Stomach smooth muscle (tissue), 2 donors: ENCODE measurements around the gene SND1.

Source experiments
- H3K27ac ChIP-seq: one replicate; pipeline ENCODE4 v1.7.0; 2013; ENCODE audit warnings: mild to moderate bottlenecking, low read length, inconsistent platforms
- H3K27me3 ChIP-seq, 2 donors: one replicate each; pipeline ENCODE4 v1.7.0; 2013; ENCODE audit warnings: low read length in 2 of 2; ENCODE audit not compliant: insufficient read depth in 2 of 2, control insufficient read depth in 1 of 2
- H3K36me3 ChIP-seq, 2 donors: one replicate each; pipeline ENCODE4 v1.7.0; 2013; ENCODE audit warnings: low read length in 2 of 2; ENCODE audit not compliant: control insufficient read depth in 2 of 2, insufficient read depth in 2 of 2
- H3K4me1 ChIP-seq: one replicate; pipeline ENCODE4 v1.7.0; 2013; ENCODE audit warnings: low read length; ENCODE audit not compliant: control insufficient read depth, insufficient read depth
- H3K4me3 ChIP-seq, 2 donors: one replicate each; pipeline ENCODE4 v1.7.0; 2013; ENCODE audit warnings: low read length in 2 of 2
- H3K9ac ChIP-seq, 2 donors: one replicate each; pipeline ENCODE4 v1.7.0; 2013; ENCODE audit warnings: low read length in 2 of 2, mild to moderate bottlenecking in 1 of 2
- H3K9me3 ChIP-seq, 2 donors: one replicate each; pipeline ENCODE4 v1.7.0; 2013; ENCODE audit warnings: low read length in 2 of 2; ENCODE audit not compliant: control insufficient read depth in 2 of 2
- donor health status: healthy.
- donor health status: Pancreatic carcinoma.

The SND1 gene

DNA sequence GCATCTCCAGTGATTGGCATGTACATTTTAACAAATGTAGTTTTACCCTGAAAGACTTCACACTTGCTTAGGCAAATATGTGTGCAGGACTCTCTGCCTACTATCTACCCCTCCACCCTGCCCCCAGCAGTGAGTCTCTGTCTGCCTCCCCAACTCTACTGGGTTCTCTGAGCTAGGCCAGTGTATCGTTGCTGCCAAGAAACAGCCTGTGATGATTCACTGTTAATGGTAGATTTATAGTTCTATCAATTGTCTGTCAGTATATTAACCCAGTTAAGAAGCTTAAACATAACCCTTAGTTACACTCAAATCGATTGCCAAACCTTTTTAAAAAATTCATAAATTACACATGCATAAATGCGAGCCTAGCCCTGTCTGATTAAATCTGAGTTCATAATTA is 137.0 kb downstream of the SND1 start:
- H3K4me1 ChIP-seq = no peaks in the 10 kb centered on the region

DNA sequence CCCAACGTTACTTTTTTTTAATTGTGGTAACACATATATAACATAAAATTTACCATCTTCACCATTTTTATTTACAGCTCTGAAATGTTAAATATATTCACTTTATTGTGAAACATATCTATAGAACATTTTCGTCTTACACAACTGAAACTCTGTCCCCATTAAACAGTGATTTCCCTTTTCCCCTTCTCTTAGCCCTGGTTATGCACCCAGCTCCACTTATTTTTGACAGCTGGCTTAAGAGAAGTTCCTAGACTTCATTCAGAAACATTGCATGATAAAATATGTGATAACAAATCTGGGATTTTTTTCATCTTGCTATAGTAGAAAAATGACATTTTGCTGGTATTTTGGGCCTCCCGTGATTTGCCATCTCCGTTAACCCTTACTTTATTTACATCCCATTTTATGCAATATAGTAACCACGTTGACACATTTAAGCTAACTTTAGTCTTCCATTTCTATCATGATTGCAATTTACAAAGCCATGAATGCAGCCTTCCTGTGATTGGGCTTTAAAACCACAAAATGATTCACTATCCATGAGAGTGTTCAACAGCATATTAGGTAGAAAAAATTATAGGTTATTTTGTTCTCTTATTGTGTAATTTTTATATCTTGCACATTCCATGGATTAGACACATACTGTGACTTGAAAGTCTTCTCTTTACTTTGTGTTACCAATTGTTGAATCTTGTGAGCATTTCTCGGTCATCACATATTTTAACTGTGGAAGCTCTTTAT is 139.6 kb downstream of the SND1 start:
- Histone ChIP-seq H3K9ac (no peak overlapping the region), H3K9me3 (no peaks in the 10 kb centered on the region), H3K4me1 (no peaks in the 10 kb centered on the region), H3K4me3 (no peak overlapping the region), H3K36me3 (no peaks in the 10 kb centered on the region), H3K27ac (no peak overlapping the region), H3K27me3 (no peaks in the 10 kb centered on the region)

More for the DNA sequence above, 137.0 kb downstream of the SND1 start:
- Histone ChIP-seq H3K4me3 (no peak overlapping the region), H3K36me3 (no peaks in the 10 kb centered on the region), H3K9me3 (no peaks in the 10 kb centered on the region), H3K27me3 (no peaks in the 10 kb centered on the region), H3K9ac (no peak overlapping the region), H3K27ac (no peak overlapping the region)

DNA sequence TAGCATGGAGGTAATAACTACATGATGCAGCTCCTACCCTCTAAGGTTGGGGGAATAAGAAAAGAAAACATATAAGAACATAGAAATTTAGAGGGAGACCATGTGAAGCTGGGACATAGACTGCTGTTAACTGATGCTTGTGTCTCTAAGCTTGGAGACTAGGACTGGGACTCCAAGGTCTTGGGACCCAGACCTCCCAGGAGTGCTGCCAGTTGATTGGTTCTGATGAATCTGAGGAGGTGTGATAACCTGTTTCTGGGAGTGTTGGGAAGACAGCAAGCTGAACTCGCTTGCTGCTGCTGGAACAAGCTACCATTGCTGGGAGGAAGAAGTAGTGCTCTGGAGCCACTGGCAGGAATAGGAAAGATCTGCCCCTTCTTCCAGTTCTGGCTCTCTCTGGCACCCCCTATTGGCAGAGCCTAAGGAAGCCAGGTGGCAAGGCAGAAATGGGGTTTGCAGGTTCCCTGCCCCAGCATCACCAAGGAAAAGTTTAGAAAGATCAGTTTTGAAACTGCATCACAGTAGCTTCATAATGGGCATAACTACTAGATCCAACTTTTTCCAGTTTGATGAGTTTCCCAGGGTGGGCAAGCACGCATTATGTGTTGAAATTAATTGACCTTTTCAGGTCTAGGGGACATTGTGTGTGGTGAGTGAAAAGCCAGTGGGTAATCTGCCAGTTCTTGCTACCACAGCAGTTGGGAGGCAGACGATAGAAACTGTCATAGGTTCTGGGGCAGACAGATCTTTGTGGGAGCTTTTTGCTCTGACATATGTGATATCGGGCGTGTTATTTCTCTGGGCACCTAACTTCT is 140.7 kb downstream of the SND1 start:
- H3K4me1 ChIP-seq = peaks cover 4% of the 10 kb centered on the region
- no peak overlapping the region for H3K9ac ChIP-seq
- H3K9me3 ChIP-seq = no peaks in the 10 kb centered on the region
- H3K27ac ChIP-seq = no peak overlapping the region
- no peak overlapping the region for H3K4me3 ChIP-seq
- no peaks in the 10 kb centered on the region for H3K36me3 ChIP-seq
- no peaks in the 10 kb centered on the region for H3K27me3 ChIP-seq

DNA sequence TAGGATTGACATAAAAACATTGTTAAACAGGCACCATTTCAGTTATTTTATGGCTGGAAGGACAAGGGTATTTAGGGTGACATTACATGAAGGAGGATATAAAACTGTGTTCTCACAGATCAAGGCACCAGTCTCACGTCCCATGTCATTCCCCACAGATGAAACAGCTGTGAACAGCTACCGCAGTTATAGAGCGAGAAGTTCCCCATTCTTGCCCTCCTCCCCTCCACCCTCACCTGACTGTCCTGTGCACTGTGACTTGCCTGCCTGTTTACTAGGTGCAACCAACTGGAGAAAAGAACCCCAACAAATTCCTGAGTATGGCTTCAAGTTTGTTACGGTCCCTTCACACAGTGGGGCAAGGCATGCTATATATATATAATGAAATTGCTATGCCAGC is 141.6 kb downstream of the SND1 start:
- H3K9ac ChIP-seq = no peak overlapping the region
- H3K27ac ChIP-seq = no peak overlapping the region
- H3K27me3 ChIP-seq = no peaks in the 10 kb centered on the region
- H3K9me3 ChIP-seq = no peaks in the 10 kb centered on the region
- no peaks in the 10 kb centered on the region for H3K36me3 ChIP-seq
- H3K4me1 ChIP-seq = peaks cover 9% of the 10 kb centered on the region
- H3K4me3 ChIP-seq = no peak overlapping the region

DNA sequence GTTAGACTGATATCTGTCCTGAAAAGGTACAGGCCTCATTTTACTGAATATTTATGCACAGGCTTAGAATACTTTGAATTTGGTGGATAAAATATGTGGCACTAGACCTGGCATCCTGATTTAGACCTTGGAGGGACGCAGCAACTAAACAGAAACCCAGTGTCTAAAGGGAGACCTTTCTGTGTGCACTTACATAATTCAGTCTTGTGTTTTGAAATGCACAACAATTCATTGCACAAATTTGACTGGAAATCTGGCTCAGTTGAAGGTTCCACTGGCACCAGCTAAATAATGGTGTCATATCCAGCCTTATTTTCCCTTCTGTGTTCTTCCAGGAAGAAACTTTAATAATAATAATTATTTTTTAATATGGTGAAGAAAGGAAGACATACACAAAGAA is 142.1 kb downstream of the SND1 start:
- Histone ChIP-seq H3K9me3 (no peaks in the 10 kb centered on the region), H3K27me3 (no peaks in the 10 kb centered on the region), H3K4me1 (peaks cover 14% of the 10 kb centered on the region), H3K36me3 (no peaks in the 10 kb centered on the region), H3K4me3 (no peak overlapping the region), H3K27ac (no peak overlapping the region), H3K9ac (no peak overlapping the region)

DNA sequence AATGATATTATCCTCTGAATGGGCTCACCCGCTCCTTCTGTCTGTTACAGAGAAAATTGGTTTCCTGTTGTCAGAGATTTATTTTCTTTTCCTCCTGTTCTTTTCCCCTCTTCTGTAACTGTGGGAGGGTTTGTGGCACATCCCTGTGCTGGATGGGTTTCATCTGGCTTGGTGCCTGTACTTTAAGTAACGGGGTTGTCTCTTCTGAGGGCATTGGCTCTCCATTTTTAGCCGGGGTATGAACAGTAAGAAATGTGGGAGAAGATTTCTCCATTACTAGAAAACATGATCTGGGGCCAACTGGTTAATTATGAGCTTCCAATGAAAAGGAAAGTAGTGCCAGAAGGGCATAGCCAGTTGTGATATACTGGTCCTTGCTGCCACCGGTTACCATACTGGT is 142.6 kb downstream of the SND1 start:
- H3K9me3 ChIP-seq = no peaks in the 10 kb centered on the region
- H3K36me3 ChIP-seq = no peaks in the 10 kb centered on the region
- H3K4me3 ChIP-seq = no peak overlapping the region
- no peaks in the 10 kb centered on the region for H3K27me3 ChIP-seq
- H3K27ac ChIP-seq = no peak overlapping the region
- no peak overlapping the region for H3K9ac ChIP-seq
- peaks cover 15% of the 10 kb centered on the region for H3K4me1 ChIP-seq

DNA sequence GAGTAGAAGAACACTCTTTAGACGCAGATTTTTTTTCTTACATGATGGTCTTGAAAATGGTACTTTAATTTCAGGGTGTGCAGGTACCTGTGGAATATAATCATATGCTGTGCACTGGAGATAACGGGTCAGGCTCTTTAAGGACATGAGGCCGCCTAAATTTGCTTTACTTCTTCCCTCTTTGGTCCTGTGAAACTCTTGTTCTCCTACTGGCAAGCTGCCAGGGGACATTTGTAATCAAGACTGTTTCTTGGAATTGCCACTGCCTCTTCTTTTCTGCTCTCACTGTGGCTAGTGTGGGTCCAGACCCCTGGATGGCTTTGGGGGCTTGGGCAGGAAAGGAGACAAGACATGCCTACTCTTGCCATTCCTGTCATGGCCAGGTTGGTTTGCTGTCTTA is 146.0 kb downstream of the SND1 start:
- H3K9me3 ChIP-seq = no peaks in the 10 kb centered on the region
- no peaks in the 10 kb centered on the region for H3K36me3 ChIP-seq
- no peaks in the 10 kb centered on the region for H3K27me3 ChIP-seq
- H3K4me3 ChIP-seq = peak overlapping the region in 1 of 2 donors; percentile 30
- no peak overlapping the region for H3K27ac ChIP-seq
- H3K9ac ChIP-seq = no peak overlapping the region
- peaks cover 17% of the 10 kb centered on the region for H3K4me1 ChIP-seq

DNA sequence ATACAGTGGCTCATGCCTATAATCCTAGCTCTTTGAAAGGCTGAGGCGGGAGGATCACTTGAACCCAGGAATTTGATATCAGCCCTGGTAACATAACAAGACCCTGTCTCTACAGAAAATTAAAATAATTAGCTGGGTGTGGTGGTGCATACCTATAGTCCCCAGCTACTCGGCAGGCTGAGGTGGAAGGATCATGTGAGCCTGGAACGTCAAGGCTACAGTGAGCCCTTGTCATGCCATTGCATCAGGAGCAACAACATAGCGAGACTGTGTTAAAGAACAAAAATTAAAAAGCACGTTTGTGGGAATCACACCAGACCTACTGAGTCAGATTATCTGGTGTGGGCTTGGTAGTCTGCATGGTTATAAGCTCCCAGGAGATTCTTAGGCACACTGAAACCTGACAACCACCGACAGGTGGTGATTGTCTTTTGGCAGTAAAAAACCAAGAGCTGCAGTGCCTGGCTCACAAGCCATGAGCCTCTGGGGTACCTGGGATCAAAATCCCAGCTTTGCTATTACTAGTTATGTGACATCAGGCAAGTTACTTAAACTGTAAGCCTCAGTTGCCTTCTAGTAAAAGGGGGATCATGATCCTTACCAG is 146.9 kb downstream of the SND1 start:
- Histone ChIP-seq H3K9ac (no peak overlapping the region), H3K9me3 (no peaks in the 10 kb centered on the region), H3K4me3 (no peak overlapping the region), H3K27me3 (no peaks in the 10 kb centered on the region), H3K4me1 (peaks cover 17% of the 10 kb centered on the region), H3K27ac (no peak overlapping the region), H3K36me3 (no peaks in the 10 kb centered on the region)

DNA sequence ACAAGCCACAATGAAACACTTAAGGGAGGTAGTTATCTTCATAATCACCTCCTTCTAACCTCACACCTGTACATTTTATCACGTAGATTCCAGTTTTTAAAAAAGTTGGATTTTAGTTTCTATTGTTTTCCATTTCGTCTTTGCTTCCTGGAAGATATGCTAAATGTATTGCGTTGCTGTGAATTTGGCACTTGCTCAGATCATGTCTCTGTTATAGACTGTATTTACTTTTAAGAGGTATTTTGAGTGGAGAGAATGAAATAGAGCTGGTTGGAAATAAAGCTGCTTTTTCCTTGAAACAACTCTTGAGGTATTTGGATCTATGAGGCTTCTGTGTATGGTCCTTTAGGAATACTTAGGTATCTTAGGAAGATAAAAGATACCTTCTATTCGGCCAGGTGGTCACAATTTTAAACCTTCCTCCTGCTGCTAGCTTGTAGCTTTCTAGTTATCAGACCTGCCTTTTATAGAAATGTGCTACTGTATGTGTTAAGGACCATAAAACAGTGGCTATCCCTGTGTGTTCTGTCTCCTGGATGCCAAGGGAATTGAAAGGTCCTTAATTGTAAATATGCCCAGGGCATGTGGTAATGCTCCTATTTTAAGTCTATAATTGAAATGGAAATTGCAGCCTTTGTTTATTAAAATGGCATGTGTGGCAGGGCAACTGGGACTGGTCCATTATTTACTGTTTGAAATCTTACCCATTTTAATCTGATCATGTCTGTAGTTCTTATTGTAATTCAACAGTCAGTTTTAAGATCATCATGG is 147.7 kb downstream of the SND1 start:
- peaks cover 17% of the 10 kb centered on the region for H3K4me1 ChIP-seq
- H3K9me3 ChIP-seq = no peaks in the 10 kb centered on the region
- H3K4me3 ChIP-seq = no peak overlapping the region
- H3K27ac ChIP-seq = peak overlapping the region; percentile 4
- H3K9ac ChIP-seq = no peak overlapping the region
- H3K36me3 ChIP-seq = no peaks in the 10 kb centered on the region
- H3K27me3 ChIP-seq = no peaks in the 10 kb centered on the region

DNA sequence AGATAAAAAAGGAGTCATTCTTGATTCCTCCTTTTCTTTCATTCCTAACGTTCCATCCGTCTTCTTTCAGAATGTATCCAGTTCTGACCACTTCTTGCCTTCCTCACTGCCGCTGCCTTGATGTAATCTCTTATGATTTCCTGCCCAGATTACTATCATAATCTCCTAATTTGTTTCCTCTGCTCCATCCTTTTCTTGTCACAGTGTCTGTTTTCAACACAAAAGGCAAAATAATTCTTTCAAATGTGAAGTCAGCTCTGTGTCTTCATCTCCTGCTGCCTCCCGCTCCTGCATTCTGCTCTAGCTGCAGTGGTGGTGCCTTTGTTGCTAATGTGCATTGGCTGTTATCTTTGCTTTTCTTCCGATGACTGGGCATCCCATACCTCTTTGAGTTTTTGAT is 150.9 kb downstream of the SND1 start:
- Histone ChIP-seq H3K4me1 (peaks cover 12% of the 10 kb centered on the region), H3K9me3 (no peaks in the 10 kb centered on the region), H3K27me3 (no peaks in the 10 kb centered on the region), H3K36me3 (no peaks in the 10 kb centered on the region), H3K4me3 (no peak overlapping the region), H3K9ac (no peak overlapping the region), H3K27ac (no peak overlapping the region)
